ENCODE results near the gene SCYGR3. TPM values are rescaled to one million over a fixed set of nuclear protein-coding genes. Genes with fewer than 3 reads are reported as not detected.

The SCYGR3 gene
- total and polyA plus RNA-seq, 2 donors (not counting 3 experiments of a cell fraction or from before 2014, with no cell fraction given) = not detected

DNA sequence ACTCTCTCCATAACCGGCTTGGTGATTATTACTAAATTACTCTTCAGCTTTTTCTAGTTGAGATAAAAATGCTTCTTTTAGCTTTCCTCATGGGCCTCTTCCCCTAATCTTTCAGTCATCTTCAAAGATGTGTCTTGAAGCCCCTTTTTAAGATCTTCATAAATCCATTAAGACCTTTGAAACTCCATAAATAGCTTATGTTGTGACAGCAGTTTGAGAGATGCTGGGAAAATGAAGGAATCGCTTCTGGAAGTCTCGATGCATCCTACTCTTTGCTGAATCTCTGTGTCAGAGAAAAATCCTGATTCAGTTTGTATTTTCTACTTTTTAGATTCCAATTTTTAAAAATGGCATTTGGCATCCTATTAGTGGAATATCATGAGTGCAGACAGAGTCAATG, 15.7 kb upstream of the SCYGR3 start:
- Histone ChIP-seq H3K4me2 (ENCODE audit: insufficient read depth, low read length) (no peak overlapping the region), H3K36me3 (ENCODE audit: control insufficient read depth in 2 of 2, extremely low read depth in 1 of 2, insufficient read depth in 2 of 2, low read length in 2 of 2) (no peaks in the 10 kb centered on the region), H3K4me3 (replicated peaks in 1 of 3; ENCODE audit: insufficient read depth in 1 of 3, low read depth in 1 of 3, low read length in 3 of 3) (no peak overlapping the region), H3K27ac (ENCODE audit: insufficient read depth, low read depth, low read length) (no peak overlapping the region), H3K27me3 (ENCODE audit: control insufficient read depth in 2 of 2, insufficient read depth in 2 of 2, low read length in 2 of 2) (peaks cover 2 to 3% of the 10 kb centered on the region in 2 experiments), H4K20me1 (replicated peaks; ENCODE audit: control insufficient read depth, extremely low read depth, insufficient read depth, low read length) (no peaks in the 10 kb centered on the region), H3K4me1 (ENCODE audit: control insufficient read depth, extremely low read depth, insufficient read depth, low read length) (no peaks in the 10 kb centered on the region), H3K9me1 (replicated peaks; ENCODE audit: control insufficient read depth, extremely low read depth, insufficient read depth, low read length) (no peaks in the 10 kb centered on the region), H3K79me2 (ENCODE audit: control insufficient read depth, insufficient read depth, low read length) (no peaks in the 10 kb centered on the region), H3K9me3 (replicated peaks; ENCODE audit: control insufficient read depth, insufficient read depth, low read length) (no peaks in the 10 kb centered on the region), H2AFZ (ENCODE audit: low read depth, low read length) (no peak overlapping the region), H3K9ac (replicated peaks; ENCODE audit: extremely low read depth, insufficient read depth, low read length) (no peak overlapping the region)
- DNase-seq (ENCODE audit: low read depth, low spot score) (no peak), FAIRE-seq (no peak)
- BruUV-seq (replicated peaks) = no TSS peak
- intact Hi-C loops (cut with micrococcal nuclease) = no loop called here
- POLR2A ChIA-PET = no interaction called here
- no peak for TF ChIP-seq EZH2 (IDR thresholded peaks at IDR 0.05; ENCODE audit: borderline replicate concordance, low read depth, low read length, severe bottlenecking)
- TF ChIP-seq, protein P1, sequence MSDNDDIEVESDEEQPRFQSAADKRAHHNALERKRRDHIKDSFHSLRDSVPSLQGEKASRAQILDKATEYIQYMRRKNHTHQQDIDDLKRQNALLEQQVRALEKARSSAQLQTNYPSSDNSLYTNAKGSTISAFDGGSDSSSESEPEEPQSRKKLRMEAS (IDR thresholded peaks at IDR 0.05; ENCODE audit: insufficient read depth, insufficient read length) = no peak
- no peak for TF ChIP-seq POLR2A (IDR thresholded peaks at IDR 0.05; ENCODE audit: low read depth, low read length)
- no peak for TF ChIP-seq GATA2 (IDR thresholded peaks at IDR 0.05; ENCODE audit: insufficient read depth, insufficient read length, low read depth, low read length)
- TF ChIP-seq FOS (IDR thresholded peaks at IDR 0.05; ENCODE audit: borderline replicate concordance, insufficient read depth, low read length) = no peak
- no peak for TF ChIP-seq MYC (IDR thresholded peaks at IDR 0.05; ENCODE audit: low read depth, low read length)
- TF ChIP-seq, protein P2, sequence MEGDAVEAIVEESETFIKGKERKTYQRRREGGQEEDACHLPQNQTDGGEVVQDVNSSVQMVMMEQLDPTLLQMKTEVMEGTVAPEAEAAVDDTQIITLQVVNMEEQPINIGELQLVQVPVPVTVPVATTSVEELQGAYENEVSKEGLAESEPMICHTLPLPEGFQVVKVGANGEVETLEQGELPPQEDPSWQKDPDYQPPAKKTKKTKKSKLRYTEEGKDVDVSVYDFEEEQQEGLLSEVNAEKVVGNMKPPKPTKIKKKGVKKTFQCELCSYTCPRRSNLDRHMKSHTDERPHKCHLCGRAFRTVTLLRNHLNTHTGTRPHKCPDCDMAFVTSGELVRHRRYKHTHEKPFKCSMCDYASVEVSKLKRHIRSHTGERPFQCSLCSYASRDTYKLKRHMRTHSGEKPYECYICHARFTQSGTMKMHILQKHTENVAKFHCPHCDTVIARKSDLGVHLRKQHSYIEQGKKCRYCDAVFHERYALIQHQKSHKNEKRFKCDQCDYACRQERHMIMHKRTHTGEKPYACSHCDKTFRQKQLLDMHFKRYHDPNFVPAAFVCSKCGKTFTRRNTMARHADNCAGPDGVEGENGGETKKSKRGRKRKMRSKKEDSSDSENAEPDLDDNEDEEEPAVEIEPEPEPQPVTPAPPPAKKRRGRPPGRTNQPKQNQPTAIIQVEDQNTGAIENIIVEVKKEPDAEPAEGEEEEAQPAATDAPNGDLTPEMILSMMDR (IDR thresholded peaks at IDR 0.05; ENCODE audit: extremely low read depth in 1 of 2, insufficient read depth in 1 of 2, low read depth in 1 of 2, low read length in 2 of 2) = no peak
- no peak for TF ChIP-seq JUN (IDR thresholded peaks at IDR 0.05; ENCODE audit: borderline replicate concordance, insufficient read depth, insufficient read length, low read depth)
- TF ChIP-seq POLR2AphosphoS5 (IDR thresholded peaks at IDR 0.05; ENCODE audit: insufficient read depth, low read depth, low read length) = no peak
- dilution Hi-C loops (cut with MboI; ENCODE audit: extremely low pct_ligation_motif_present, low sequenced_read_pairs) = no loop called here
- CTCF ChIA-PET = interaction anchor here (1.2 to 2.1 kb wide), 2 partner anchors 9 to 28 kb away, joined by 6 to 7 read pairs; no protein-coding TSS in a partner anchor

Measured in endothelial cell of umbilical vein (primary cell).